ENCODE data around the gene MIB2. TPM values are rescaled to one million over a fixed set of nuclear protein-coding genes. Genes with fewer than 3 reads are reported as not detected.

The MIB2 gene
- total RNA-seq, 1 donor from 2014 or later, result 7.5 TPM

GRCh38 chr1:1583347-1584010 is 31.8 kb upstream of the MIB2 start:
- DNase-seq (ENCODE audit: low spot score), result no peak
- H3K9ac ChIP-seq, result no peak overlapping the region
- H3K4me1 ChIP-seq, result no peaks in the 10 kb centered on the region
- H3K79me2 ChIP-seq (ENCODE audit: low read depth), result no peaks in the 10 kb centered on the region
- Mint-ChIP-seq H3K27me3 (ENCODE audit: insufficient read depth, low read depth) (peaks cover 16% of the 10 kb centered on the region), H3K4me1 (peaks cover 4% of the 10 kb centered on the region), H3K36me3 (no peaks in the 10 kb centered on the region), H3K27ac (peak overlapping the region; percentile 29), H3K4me3 (no peak overlapping the region), H3K9me3 (peaks cover under 1% of the 10 kb centered on the region)
- no peaks in the 10 kb centered on the region for H4K20me1 ChIP-seq (ENCODE audit: low read depth)
- H3K9me3 ChIP-seq (ENCODE audit: low read depth), result no peaks in the 10 kb centered on the region
- H3K36me3 ChIP-seq, result no peaks in the 10 kb centered on the region
- TF ChIP-seq EZH2phosphoT487 (IDR thresholded peaks at IDR 0.05) (no peak), CTCF (IDR thresholded peaks at IDR 0.05) (no peak)
- H3K4me3 ChIP-seq, result no peak overlapping the region
- H3F3A ChIP-seq (ENCODE audit: low read depth), result no peaks in the 10 kb centered on the region
- peaks cover 76% of the 10 kb centered on the region for H3K27me3 ChIP-seq
- H3K4me2 ChIP-seq, result no peak overlapping the region
- no peak overlapping the region for H2AFZ ChIP-seq (replicated peaks)
- H3K27ac ChIP-seq, result no peak overlapping the region

GRCh38 chr1:1591452-1591851 is 23.8 kb upstream of the MIB2 start:
- Histone ChIP-seq H2AFZ (replicated peaks) (no peak overlapping the region), H3K9ac (no peak overlapping the region)
- H3K4me3 Mint-ChIP-seq, result no peak overlapping the region

GRCh38 chr1:1593834-1594601 is 21.3 kb upstream of the MIB2 start:
- TF ChIP-seq EZH2phosphoT487 (IDR thresholded peaks at IDR 0.05) (no peak), CTCF (IDR thresholded peaks at IDR 0.05) (no peak), EZH2 (IDR thresholded peaks at IDR 0.05) (no peak)
- Mint-ChIP-seq H3K4me1 (peaks cover 8% of the 10 kb centered on the region), H3K9me3 (no peaks in the 10 kb centered on the region), H3K27me3 (ENCODE audit: insufficient read depth, low read depth) (peaks cover 9% of the 10 kb centered on the region), H3K4me3 (no peak overlapping the region), H3K36me3 (no peaks in the 10 kb centered on the region), H3K27ac (peak overlapping the region; percentile 44)
- H3K79me2 ChIP-seq (ENCODE audit: low read depth), result no peaks in the 10 kb centered on the region
- H3K4me1 ChIP-seq, result peaks cover 7% of the 10 kb centered on the region
- H2AFZ ChIP-seq (replicated peaks), result no peak overlapping the region
- H3F3A ChIP-seq (ENCODE audit: low read depth), result peaks cover 25% of the 10 kb centered on the region
- H3K4me2 ChIP-seq, result no peak overlapping the region
- no peak for DNase-seq (ENCODE audit: low spot score)
- peaks cover 33% of the 10 kb centered on the region for H3K27me3 ChIP-seq
- no peak overlapping the region for H3K4me3 ChIP-seq
- H4K20me1 ChIP-seq (ENCODE audit: low read depth), result peaks cover 13% of the 10 kb centered on the region
- H3K9me3 ChIP-seq (ENCODE audit: low read depth), result no peaks in the 10 kb centered on the region
- H3K27ac ChIP-seq, result no peak overlapping the region
- no peaks in the 10 kb centered on the region for H3K36me3 ChIP-seq
- no peak overlapping the region for H3K9ac ChIP-seq

More at GRCh38 chr1:1591452-1591851, 23.8 kb upstream of the MIB2 start:
- Mint-ChIP-seq H3K27me3 (ENCODE audit: insufficient read depth, low read depth) (peaks cover 2% of the 10 kb centered on the region), H3K27ac (no peak overlapping the region), H3K36me3 (no peaks in the 10 kb centered on the region), H3K9me3 (peaks cover 3% of the 10 kb centered on the region), H3K4me1 (peaks cover 3% of the 10 kb centered on the region)
- H3F3A ChIP-seq (ENCODE audit: low read depth), result peaks cover 18% of the 10 kb centered on the region
- DNase-seq (ENCODE audit: low spot score), result no peak
- no peaks in the 10 kb centered on the region for H3K79me2 ChIP-seq (ENCODE audit: low read depth)
- H3K36me3 ChIP-seq, result no peaks in the 10 kb centered on the region
- no peak overlapping the region for H3K4me2 ChIP-seq
- no peaks in the 10 kb centered on the region for H3K9me3 ChIP-seq (ENCODE audit: low read depth)
- no peaks in the 10 kb centered on the region for H3K4me1 ChIP-seq
- H3K27me3 ChIP-seq, result peaks cover 15% of the 10 kb centered on the region
- no peak overlapping the region for H3K4me3 ChIP-seq
- H3K27ac ChIP-seq, result no peak overlapping the region
- TF ChIP-seq EZH2 (IDR thresholded peaks at IDR 0.05), result no peak
- no peak for TF ChIP-seq EZH2phosphoT487 (IDR thresholded peaks at IDR 0.05)
- TF ChIP-seq CTCF (IDR thresholded peaks at IDR 0.05), result no peak
- no peaks in the 10 kb centered on the region for H4K20me1 ChIP-seq (ENCODE audit: low read depth)

Data from neural progenitor cell (in vitro differentiated cells).